Neural cell (in vitro differentiated cells): ENCODE data around the gene PARP16. TPM values are rescaled to one million over a fixed set of nuclear protein-coding genes. Genes with fewer than 3 reads are reported as not detected.

ENCODE experiments used
- H2AFZ ChIP-seq: fragments of 200-600, 300-800 bp; sonication (generic), shearing (Covaris generic); 2 replicates; pipeline ENCODE4 v1.6.0; 2014; ENCODE audit warnings: low read depth, mild to moderate bottlenecking, antibody characterized with exemption, low read length, moderate library complexity
- H3F3A ChIP-seq: fragments of 200-600 bp; shearing (Covaris generic); 2 replicates; pipeline ENCODE4 v1.6.1; 2016; ENCODE audit warnings: mild to moderate bottlenecking, moderate library complexity, mixed read lengths, antibody characterized with exemption, low read length; ENCODE audit not compliant: insufficient read depth, poor library complexity, severe bottlenecking
- H3K27ac ChIP-seq: fragments of 200-600, 300-800 bp; sonication (generic), shearing (Covaris generic); 2 replicates; pipeline ENCODE4 v1.5.1; 2014; ENCODE audit warnings: mild to moderate bottlenecking, low read length, moderate library complexity
- H3K27me3 ChIP-seq: fragments of 300-800, 200-600 bp; sonication (generic), shearing (Covaris generic); 2 replicates; pipeline ENCODE4 v1.6.0; 2014; ENCODE audit warnings: mild to moderate bottlenecking, low read depth, low read length, moderate library complexity; ENCODE audit not compliant: insufficient read depth
- H3K36me3 ChIP-seq: fragments of 300-800, 200-600 bp; sonication (generic), shearing (Covaris generic); 2 replicates; pipeline ENCODE4 v1.5.1; 2014; ENCODE audit warnings: mild to moderate bottlenecking, antibody characterized with exemption, low read length, moderate library complexity; ENCODE audit not compliant: insufficient read depth
- H3K4me2 ChIP-seq: fragments of 300-800, 200-600 bp; sonication (generic), shearing (Covaris generic); 2 replicates; pipeline ENCODE4 v1.6.0; 2014; ENCODE audit warnings: mild to moderate bottlenecking, low read length
- H3K4me3 ChIP-seq: fragments of 300-800, 200-600 bp; sonication (generic), shearing (Covaris generic); 2 replicates; pipeline ENCODE4 v1.5.1; 2014; ENCODE audit warnings: mild to moderate bottlenecking, low read length, moderate library complexity
- H3K79me2 ChIP-seq: fragments of 200-600 bp; shearing (Covaris generic); replicated peaks from 2 replicates; pipeline ENCODE4 v1.6.0; 2014; ENCODE audit warnings: mild to moderate bottlenecking, low read length, moderate library complexity; ENCODE audit not compliant: insufficient read depth
- H3K9ac ChIP-seq: fragments of 300-800, 200-600 bp; sonication (generic), shearing (Covaris generic); 2 replicates; pipeline ENCODE4 v1.6.1; 2016; ENCODE audit warnings: mild to moderate bottlenecking, low read length, mixed read lengths
- H3K9me2 ChIP-seq: fragments of 200-600 bp; shearing (Covaris generic); 2 replicates; pipeline ENCODE4 v1.6.1; 2016; ENCODE audit warnings: mild to moderate bottlenecking, low read length, mixed read lengths; ENCODE audit not compliant: insufficient read depth
- H3K9me3 ChIP-seq: fragments of 200-600, 300-800 bp; sonication (generic), shearing (Covaris generic); 2 replicates; pipeline ENCODE4 v1.6.1; 2016; ENCODE audit warnings: mild to moderate bottlenecking, mixed run types, low read length, moderate library complexity, mixed read lengths
- H4K20me1 ChIP-seq: fragments of 200-600 bp; shearing (Covaris generic); 2 replicates; pipeline ENCODE4 v1.6.1; 2016; ENCODE audit warnings: mild to moderate bottlenecking, mixed run types; ENCODE audit not compliant: insufficient read depth
- CTCF ChIP-seq: fragments of 450-650 bp; IDR thresholded peaks from 2 replicates; pipeline ENCODE4 v1.5.1; 2014; ENCODE audit warnings: antibody characterized with exemption, mild to moderate bottlenecking, moderate library complexity; ENCODE audit not compliant: poor library complexity, severe bottlenecking
- EP300 ChIP-seq: fragments of 450-650 bp; conservative IDR thresholded peaks from 2 replicates; pipeline ENCODE4 v1.6.1; 2014; ENCODE audit warnings: antibody characterized with exemption, mild to moderate bottlenecking, moderate library complexity; ENCODE audit not compliant: poor library complexity, severe bottlenecking
- EZH2 ChIP-seq: fragments of 200-600, 300-800 bp; shearing (Covaris generic), sonication (generic); IDR thresholded peaks from 2 replicates; pipeline ENCODE4 v1.6.1; 2014; ENCODE audit warnings: antibody characterized with exemption, low read length, borderline replicate concordance, mild to moderate bottlenecking; ENCODE audit not compliant: insufficient read depth, poor library complexity, severe bottlenecking
- MXI1 ChIP-seq: fragments of 450-650 bp; conservative IDR thresholded peaks from 2 replicates; pipeline ENCODE4 v1.6.1; 2014; ENCODE audit warnings: antibody characterized with exemption, mild to moderate bottlenecking; ENCODE audit not compliant: poor library complexity, severe bottlenecking
- POLR2AphosphoS5 ChIP-seq: IDR thresholded peaks from 2 replicates; pipeline ENCODE4 v1.6.1; 2012
- RAD21 ChIP-seq: fragments of 450-650 bp; conservative IDR thresholded peaks from 2 replicates; pipeline ENCODE4 v1.6.1; 2014; ENCODE audit warnings: antibody characterized with exemption, mild to moderate bottlenecking, moderate library complexity
- REST ChIP-seq: IDR thresholded peaks from 2 replicates; pipeline ENCODE4 v1.6.1; 2012; ENCODE audit warnings: borderline replicate concordance
- SMC3 ChIP-seq: fragments of 450-650 bp; conservative IDR thresholded peaks from 2 replicates; pipeline ENCODE4 v1.6.1; 2014; ENCODE audit warnings: antibody characterized with exemption, mild to moderate bottlenecking, moderate library complexity; ENCODE audit not compliant: poor library complexity
- TAF1 ChIP-seq: IDR thresholded peaks from 2 replicates; pipeline ENCODE4 v1.6.1; 2012; ENCODE audit warnings: low read depth
- polyA plus RNA-seq: library from polyadenylated mRNA; depleted of rRNA; stranded (reverse); fragments of >200 nt; gene quantifications from 2 replicates; pipeline ENCODE4 v1.2.3, GENCODE V29; 2014

Gene PARP16
- polyA plus RNA-seq, 1 donor from 2014 or later: 17.0 TPM

DNA sequence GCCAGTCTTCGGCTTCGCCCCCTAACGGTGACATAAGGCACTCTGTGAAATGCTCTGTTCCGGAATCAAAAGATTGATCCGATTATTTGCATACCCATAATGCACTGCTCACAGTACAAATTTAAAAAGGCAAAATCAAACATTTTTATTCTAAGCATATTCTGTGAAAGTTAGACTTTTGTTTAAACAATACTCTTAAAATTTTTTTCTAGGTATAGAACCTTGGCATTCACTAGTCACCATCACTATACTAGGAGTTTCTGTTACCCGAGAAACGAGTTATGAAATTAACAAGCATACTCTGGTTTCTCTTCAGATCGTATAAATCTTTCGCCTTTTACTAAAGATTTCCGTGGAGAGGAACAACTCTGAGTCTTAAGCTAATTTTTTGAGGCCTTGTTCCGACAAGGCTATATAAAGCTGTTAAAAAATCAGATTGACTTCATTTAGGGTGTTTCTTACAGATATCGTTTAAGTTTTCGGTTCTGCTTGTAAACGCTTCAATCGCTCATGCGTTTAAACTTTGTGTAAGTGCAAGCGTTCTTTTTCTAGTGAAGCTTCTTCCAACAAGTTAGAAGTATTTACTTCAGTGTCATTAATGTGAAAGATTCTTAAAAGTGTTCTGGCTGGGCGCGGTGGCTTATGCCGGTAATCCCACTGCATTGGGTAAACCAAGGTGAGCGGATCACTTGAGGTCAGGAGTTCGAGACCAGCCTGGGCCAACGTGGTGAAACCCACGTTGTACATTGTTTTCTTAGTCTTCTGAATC is 17.9 kb upstream of the PARP16 start, which contains the start of gene RNU5B-1:
Gene RNU5B-1, plus strand, starts transcription at position 297 of the 769 bp plus-strand sequence.
- peak within 1 kb of the TSS; percentile 57 for H3K4me2 ChIP-seq
- H3K9ac ChIP-seq: peak within 1 kb of the TSS; percentile 59
- no peaks in the 10 kb centered on the region for H4K20me1 ChIP-seq
- H3K27me3 ChIP-seq: no peaks in the 10 kb centered on the region
- H3K9me2 ChIP-seq: no peaks in the 10 kb centered on the region
- H2AFZ ChIP-seq: peak within 1 kb of the TSS; percentile 0
- no peaks in the 10 kb centered on the region for H3K79me2 ChIP-seq
- H3F3A ChIP-seq: no peaks in the 10 kb centered on the region
- TF ChIP-seq REST: peak; percentile 73
- TF ChIP-seq EZH2: no peak
- TF ChIP-seq POLR2AphosphoS5: peak; percentile 100
- no peak for TF ChIP-seq TAF1
- TF ChIP-seq SMC3: peak; percentile 72
- TF ChIP-seq RAD21: peak; percentile 59
- TF ChIP-seq EP300: peak; percentile 90
- TF ChIP-seq MXI1: peak; percentile 81
- peak; percentile 95 for TF ChIP-seq CTCF
- H3K4me3 ChIP-seq: peak within 1 kb of the TSS; percentile 57
- no peaks in the 10 kb centered on the region for H3K36me3 ChIP-seq
- no peaks in the 10 kb centered on the region for H3K9me3 ChIP-seq
- H3K27ac ChIP-seq: peak within 1 kb of the TSS; percentile 78

- H3F3A ChIP-seq: no peaks in the 10 kb centered on the region
- TF ChIP-seq EZH2 (no peak), EP300 (no peak), TAF1 (no peak), MXI1 (no peak), SMC3 (no peak), RAD21 (no peak), REST (no peak), POLR2AphosphoS5 (no peak), CTCF (no peak)
- peak overlapping the region; percentile 0 for H2AFZ ChIP-seq
- H3K27ac ChIP-seq: peak overlapping the region; percentile 78
- H4K20me1 ChIP-seq: no peaks in the 10 kb centered on the region
- no peaks in the 10 kb centered on the region for H3K79me2 ChIP-seq
- no peaks in the 10 kb centered on the region for H3K36me3 ChIP-seq
- H3K9me3 ChIP-seq: no peaks in the 10 kb centered on the region
- H3K4me3 ChIP-seq: peak overlapping the region; percentile 57
- H3K4me2 ChIP-seq: peak overlapping the region; percentile 57
- peak overlapping the region; percentile 59 for H3K9ac ChIP-seq
- no peaks in the 10 kb centered on the region for H3K27me3 ChIP-seq
- no peaks in the 10 kb centered on the region for H3K9me2 ChIP-seq
Measured at GRCh38 chr15:65303687-65304380, 17.2 kb upstream of the PARP16 start.
